PC-9 (cell line): ENCODE results near the gene TBX21.
"Not testable (repeated sequence)": the region's sequence is repeated elsewhere in the genome, so short reads cannot be mapped to it uniquely, and the experiment has no call there.

ENCODE experiments used
- EZH2 ChIP-seq: fragments of 200-600 bp; sonication (generic); IDR thresholded peaks from 2 replicates; pipeline ENCODE4 v1.8.0; 2017; ENCODE audit warnings: antibody characterized with exemption, low read depth
- TF ChIP-seq, protein P1 (sequence below): fragments of 200-600 bp; sonication (generic); conservative IDR thresholded peaks from 2 replicates; pipeline ENCODE4 v1.6.1; 2017; ENCODE audit warnings: mixed run types, antibody characterized with exemption, mild to moderate bottlenecking, moderate library complexity

DNA sequence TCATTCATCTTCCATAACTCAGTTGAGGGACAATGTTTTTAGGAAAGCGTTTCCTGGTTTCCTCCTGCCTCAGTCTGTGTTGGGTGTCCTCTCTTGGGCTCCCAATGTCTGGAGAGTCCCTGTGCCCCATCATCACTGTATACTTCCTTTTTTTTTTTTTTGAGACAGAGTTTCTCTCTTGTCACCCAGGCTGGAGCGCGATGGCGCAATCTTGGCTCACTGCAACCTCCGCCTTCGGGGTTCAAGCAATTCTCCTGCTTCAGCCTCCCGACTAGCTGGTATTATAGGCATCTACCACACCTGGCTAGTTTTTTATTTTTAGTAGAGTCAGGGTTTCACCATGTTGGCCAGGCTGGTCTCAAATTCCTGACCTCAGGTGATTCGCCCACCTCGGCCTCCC lies 40.6 kb downstream of the TBX21 start:
- TF ChIP-seq, protein P1, sequence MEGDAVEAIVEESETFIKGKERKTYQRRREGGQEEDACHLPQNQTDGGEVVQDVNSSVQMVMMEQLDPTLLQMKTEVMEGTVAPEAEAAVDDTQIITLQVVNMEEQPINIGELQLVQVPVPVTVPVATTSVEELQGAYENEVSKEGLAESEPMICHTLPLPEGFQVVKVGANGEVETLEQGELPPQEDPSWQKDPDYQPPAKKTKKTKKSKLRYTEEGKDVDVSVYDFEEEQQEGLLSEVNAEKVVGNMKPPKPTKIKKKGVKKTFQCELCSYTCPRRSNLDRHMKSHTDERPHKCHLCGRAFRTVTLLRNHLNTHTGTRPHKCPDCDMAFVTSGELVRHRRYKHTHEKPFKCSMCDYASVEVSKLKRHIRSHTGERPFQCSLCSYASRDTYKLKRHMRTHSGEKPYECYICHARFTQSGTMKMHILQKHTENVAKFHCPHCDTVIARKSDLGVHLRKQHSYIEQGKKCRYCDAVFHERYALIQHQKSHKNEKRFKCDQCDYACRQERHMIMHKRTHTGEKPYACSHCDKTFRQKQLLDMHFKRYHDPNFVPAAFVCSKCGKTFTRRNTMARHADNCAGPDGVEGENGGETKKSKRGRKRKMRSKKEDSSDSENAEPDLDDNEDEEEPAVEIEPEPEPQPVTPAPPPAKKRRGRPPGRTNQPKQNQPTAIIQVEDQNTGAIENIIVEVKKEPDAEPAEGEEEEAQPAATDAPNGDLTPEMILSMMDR, result not testable (repeated sequence)
- not testable (repeated sequence) for TF ChIP-seq EZH2
